Left ventricle myocardium superior (tissue), 1 donor: ENCODE data around the gene KIAA1614. TPM values are rescaled to one million over a fixed set of nuclear protein-coding genes. Genes with fewer than 3 reads are reported as not detected.

Experiments
- ATAC-seq: fragments of 200-7000 bp; cut with Tn5 transposase; one replicate; pipeline ENCODE4 v1.9.1; 2020; ENCODE audit warnings: mild to moderate bottlenecking, moderate library complexity
- DNase-seq: peaks from one replicate; pipeline ENCODE4 v3.0.0-alpha.2; 2020
- intact Hi-C: fragments of 100-400 bp; cut with micrococcal nuclease; formaldehyde crosslinking; loops from one replicate; pipeline ENCODE4 v1.11.0; 2022
- total RNA-seq: library from RNA; stranded (reverse); fragmentation: NEBNext Ultra II Directional; extraction: Animal tissue kit (Norgen Biotek cat#: 25700); gene quantifications from one replicate; pipeline ENCODE4 v1.2.1, GENCODE V29; 2021
- donor health status: DM: no; HTN: yes; CAD: no; lungs with severe emphysema.

Gene KIAA1614
- total RNA-seq, 1 donor from 2014 or later: 7.0 TPM

DNA sequence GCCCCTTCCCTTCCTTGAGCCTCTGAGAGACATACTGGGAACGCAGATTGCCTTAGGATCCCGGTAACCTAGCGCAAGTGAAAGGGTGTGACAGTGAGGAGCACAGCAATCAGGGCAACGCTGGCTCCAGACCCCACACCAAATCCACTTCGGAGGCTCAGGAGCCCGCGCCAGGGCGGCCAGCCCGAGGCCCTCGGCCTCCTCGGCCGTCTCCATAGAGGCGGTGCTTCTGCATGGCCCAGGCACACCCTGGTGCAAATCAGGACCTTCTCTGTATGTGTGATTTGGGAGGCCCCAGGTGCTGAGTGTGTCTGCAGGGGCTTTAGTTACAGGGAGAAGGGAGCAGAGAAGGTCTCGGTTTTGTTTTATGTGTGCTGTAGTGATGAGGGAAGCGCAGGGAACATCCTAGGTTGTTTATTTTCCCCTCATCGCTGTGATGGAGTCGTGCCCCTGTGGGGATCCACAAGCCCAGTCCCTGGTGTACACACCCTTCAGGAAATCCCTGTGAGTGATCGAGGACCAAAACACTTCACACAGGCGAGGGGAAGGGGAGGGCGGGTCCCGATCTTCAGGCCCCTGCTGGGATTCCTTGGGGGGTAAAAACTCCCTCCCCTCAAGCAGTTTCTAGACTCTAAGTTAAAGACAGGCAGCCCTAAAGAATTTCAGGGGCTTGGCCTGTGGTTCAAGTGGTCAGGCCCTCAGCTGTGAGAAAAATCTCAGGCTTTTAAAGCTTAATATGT is 9.4 kb downstream of the KIAA1614 start:
- ATAC-seq (no peak), DNase-seq (no peak)
- intact Hi-C loops: no loop called here

DNA sequence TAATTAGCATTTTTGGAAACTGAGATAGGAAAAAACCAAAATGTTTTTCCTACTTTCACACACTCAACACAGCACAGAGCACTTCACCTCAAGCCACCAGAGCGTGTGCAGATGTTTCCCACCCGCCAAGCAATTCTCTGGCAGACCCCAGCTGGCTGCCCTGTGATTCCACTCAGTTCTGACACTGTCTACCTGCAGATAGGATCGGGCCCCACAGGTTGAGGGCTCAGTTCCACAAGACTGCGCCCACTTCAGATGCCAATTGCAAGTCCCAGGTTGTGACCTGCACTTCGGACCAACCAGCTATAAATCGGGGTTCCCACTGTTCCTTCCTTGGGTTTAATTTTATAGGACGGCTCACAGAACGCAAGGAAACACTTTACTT is 9.9 kb downstream of the KIAA1614 start:
- DNase-seq (no peak), ATAC-seq (no peak)
- intact Hi-C loops: no loop called here

DNA sequence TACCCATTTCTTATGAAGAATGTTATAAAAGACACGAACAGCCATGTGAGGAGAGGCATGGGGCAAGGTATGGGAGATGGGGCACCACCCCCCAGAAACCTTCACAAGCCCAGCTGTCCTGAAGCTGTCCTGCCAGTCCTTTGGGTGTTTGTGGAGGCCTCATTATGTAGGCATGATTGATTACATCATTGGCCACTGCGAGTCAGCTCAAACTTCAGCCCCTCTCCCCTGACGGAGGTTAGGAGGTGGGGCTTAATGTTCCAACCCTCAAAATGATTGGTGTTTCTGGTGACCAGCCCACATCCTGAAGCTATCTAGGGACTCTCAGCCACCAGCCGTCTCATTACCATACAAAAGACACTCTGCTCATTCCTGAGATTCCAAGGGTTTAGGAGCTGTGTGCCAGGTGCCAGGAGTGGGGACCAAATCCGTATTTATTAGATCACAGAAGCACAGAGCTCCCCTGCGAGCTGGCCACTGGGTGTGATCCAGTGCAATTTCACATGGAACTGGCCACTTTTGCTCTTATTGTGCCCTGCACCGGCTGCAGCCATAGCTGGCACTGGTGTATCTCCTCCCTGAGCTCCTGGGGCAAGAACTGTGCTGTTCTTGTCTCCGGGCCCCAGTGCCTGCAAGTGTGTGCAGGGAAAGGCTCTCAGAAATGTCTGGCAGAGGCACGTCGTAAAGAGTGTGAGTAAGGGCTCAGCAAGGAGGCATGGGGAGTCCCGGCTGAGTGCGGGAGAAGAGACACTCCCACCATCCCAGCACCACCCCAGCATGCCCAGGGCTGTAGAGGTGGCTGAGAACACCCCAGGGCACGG is 10.5 kb downstream of the KIAA1614 start:
- DNase-seq: no peak
- no peak for ATAC-seq
- intact Hi-C loops: no loop called here

DNA sequence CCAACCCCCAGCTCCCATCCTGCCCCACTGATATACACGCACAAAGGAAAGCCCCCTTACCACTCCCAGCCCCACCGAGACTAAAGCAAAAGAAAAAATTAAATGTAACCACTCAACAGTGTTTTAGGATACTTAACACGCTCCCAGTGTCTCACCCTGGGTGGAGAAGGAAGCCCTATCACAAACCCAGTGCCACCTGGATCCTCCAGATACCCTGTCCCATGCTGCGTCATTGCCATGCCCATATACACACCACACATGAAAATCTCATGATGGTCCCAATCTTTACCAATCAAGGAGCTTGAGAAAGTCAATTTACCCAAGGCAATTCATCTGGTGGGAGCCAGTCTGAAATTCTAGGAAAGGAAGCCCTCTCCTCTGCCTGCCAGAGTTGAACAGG is 11.2 kb downstream of the KIAA1614 start:
- ATAC-seq (no peak), DNase-seq (no peak)
- intact Hi-C loops: no loop called here

DNA sequence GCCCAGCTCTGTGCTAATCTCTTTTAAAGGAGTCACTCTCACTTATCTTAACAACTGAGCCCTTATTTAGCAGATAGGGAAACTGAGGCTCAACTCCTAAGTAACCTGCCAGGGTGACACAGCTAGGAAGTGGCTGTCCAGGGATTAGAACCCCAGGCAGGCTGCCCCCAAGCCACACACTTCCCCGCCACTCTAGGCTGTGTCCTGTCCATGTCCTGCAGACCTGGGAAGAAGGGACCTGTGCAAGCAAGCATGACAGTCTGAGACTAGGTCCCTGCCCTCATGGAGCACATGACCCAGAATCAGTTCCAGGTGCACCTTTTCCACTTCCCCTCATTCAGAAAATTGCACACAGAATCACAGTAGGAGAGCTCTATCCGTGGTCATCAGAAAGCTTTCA is 12.2 kb downstream of the KIAA1614 start:
- DNase-seq (no peak), ATAC-seq (no peak)
- intact Hi-C loops: no loop called here

DNA sequence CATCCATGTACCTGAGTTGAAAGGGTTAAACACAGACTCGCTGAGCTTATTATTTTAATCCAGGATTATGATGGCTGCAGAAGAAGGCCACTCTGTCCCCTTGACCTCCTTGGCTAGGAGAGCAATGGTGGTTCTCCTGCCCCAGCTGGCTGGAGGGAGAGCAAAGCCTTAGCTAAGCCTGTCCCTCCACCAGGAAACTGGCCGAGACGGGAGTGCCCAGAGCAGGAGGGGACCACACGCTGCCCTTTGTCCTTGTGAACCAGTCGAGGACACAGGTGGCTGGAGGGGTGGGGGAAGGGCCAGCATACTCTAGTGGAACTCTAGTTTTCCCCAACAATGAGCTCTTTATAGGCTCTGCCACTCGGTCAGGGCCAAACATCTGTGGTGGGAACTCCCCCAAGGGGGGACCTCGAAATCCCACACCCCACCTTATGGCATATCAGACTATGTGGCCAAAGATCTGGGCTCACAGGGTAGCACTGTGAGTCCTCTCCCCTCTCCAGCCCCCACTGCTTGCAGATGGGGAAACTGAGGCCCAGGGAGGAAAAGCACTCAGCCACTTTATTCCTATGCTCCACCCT is 12.9 kb downstream of the KIAA1614 start:
- intact Hi-C loops: no loop called here
- ATAC-seq (peak; percentile 1), DNase-seq (no peak)

DNA sequence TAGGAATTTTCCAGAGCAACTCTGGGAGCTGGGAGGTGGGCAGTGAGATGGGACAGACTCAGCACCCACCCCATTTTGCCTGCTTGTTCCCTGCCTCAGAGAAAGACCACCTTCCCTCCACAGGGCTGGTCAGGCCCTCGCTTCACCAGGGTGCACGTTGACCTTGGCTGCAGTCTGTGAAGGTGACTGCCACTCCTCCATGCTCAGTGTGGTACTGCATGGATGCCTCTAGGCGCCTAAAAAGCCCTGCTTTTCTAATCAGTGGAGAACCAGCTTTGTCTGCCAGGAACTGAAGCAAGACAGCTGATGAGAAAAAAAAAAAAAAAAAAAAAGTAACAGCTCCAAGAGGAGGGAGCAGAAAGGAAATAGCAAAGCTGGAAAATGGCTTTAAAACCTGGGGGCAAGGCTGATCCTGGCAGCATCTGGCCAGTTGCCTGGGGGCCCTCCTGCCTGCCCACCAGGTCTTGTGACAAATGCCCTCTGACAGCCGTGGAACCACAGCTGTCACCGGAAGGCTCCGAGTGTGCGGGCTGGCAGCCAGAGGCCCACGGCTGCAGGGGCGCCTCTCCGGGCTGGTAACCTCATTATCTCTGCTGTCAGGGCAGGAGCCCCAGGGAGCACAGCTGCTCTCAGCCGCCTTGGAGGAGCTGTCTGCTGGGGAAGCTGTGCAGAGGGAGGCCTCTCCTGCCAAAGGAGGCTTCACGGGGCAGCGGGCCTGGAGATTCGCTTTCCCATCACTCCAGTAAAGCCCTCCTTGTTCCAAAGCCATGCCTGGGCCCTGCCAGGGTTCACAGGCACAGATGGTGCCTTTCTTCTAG is 13.7 kb downstream of the KIAA1614 start:
- intact Hi-C loops: no loop called here
- DNase-seq: peak; percentile 84
- peak; percentile 81 for ATAC-seq

DNA sequence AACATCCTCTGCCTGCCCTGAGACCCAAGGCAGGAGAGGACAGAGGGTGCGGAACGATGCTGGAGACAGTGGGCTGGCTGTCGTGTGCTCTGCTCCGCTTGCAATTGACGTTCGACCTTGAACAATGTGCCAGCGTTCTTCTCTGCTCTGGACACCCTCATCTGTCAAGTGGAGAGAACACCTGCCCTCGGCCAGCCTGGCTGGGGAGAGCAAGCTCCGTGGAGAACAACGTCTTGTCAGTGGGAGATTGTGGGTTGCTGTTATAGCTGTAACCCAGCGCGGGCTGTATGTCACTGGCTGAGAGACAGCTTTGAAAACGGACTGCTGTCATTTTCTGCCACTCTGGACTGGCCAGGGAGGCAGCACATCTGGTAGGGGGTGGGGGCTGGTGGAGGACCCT is 14.7 kb downstream of the KIAA1614 start:
- peak; percentile 83 for ATAC-seq
- peak; percentile 66 for DNase-seq
- intact Hi-C loops: no loop called here

DNA sequence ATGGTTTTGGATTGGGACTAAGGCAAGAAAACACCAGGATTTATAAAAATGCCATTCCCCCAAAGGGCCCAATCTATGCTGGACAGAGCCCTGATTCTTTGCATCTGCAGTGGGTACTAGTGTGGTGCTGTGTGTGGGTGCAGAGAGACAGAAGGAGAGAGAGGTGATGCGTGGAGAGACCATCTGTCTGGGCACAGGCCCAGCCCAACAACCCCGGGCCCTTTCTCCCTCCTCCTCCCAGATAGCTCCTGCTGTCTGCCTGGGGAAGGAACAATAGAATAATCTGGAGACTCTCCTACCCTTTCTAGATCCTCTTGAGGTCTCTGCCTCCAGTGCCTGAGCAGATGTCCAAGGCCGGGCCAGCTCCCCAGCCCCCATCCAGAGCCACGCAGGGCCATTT is 15.1 kb downstream of the KIAA1614 start:
- DNase-seq: no peak
- peak; percentile 18 for ATAC-seq
- intact Hi-C loops: no loop called here

DNA sequence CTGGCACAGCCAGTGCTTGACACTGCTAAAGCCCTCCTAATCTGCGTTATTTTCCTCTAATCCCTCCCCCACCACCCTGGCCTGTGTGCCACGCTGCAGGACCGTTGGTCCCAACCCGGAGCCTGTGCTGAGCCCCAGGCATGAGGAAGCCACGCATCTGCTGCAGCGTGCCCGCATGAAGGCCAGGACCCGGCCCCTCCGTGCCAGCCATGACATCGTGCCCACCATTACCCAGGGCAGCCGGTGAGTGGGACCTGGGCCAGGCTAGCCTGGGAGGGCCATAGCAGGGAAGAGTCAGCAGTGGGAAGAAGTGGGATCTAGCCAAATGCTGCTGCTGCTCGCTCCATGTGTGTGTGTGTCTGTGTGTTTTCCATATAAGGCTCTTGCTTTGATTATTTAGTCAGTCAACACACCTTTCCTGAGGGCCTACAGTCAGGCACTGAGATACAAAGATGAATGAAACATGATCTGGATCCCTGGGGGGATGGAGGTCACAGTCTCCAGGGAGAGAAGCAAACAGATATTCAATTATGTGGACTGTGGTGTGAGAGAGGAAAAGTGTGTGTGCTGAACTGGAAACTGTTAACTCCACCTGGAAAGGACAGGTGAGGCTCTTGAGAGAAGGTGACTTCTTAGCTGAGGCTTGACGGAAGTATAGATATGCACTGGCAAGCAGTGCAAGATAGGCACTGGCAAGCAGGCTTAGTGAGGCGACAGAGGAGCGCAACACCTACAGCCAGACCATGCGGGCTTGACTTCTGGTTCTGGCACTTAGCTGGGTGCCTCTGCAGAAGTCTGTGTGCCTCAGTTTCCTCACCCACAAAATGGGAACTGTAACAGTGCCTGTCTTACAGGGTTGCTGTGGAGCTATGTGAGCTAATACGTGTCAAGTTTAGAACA is 15.9 kb downstream of the KIAA1614 start:
- no peak for DNase-seq
- ATAC-seq: no peak
- intact Hi-C loops: no loop called here

DNA sequence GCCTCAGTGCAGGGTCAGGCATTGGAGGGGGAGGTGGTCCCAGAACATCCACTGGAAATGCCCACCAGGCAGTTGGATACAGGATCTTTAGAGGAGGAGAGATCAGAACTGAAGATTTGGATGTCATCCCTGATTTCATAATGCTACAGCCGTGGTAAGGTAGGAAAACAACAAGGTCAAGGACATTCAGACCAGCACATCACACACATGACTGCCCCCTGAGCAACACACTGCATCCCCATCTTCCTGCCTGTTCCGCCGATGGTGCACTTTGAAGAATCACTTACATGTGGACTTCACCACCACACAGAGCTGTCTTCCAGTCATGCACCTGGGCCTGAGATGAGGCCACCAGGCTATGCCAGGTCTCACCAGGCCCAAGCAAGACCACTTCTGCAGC is 16.7 kb downstream of the KIAA1614 start:
- DNase-seq: no peak
- ATAC-seq: no peak
- intact Hi-C loops: no loop called here

DNA sequence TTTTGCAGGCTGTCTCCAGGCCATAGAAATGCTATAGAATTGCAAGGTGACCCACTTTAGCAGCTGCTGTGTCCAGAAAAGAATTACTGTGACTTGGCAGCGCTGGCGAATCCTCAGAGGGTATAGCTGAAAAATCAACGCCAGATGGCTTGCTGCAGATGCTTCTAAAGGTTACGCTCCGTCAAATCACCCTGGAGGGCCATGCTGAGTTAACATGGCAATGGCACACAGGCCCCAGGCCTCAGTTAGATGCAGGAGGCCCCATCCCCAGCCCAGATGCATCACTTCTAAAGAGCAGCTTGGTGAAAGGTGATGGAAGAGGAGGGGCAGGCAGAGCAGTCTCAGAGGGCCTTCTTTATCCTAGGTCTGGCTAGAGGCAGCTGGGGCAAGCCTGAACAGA is 18.0 kb downstream of the KIAA1614 start:
- no peak for ATAC-seq
- no peak for DNase-seq
- intact Hi-C loops: no loop called here

DNA sequence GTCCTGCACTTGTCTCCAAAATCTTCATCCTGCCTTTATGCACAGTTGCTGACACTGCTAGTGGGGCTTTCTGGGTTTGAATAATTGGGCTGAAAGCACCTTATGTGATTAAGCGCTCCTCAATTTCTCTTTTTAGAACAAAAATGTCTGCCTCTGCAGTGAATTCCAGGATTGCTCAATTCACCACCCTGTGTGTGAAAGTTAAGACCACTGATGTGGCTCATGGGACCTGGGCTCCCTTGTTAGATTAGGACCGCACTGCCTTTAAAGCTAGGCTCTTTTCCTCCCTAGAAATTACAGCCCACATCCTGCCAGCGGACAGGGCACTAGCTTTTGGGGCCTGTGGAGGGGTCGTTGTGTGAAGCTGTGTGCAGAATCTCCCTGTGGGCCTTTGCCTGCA is 18.8 kb downstream of the KIAA1614 start:
- ATAC-seq (no peak), DNase-seq (no peak)
- intact Hi-C loops: no loop called here

DNA sequence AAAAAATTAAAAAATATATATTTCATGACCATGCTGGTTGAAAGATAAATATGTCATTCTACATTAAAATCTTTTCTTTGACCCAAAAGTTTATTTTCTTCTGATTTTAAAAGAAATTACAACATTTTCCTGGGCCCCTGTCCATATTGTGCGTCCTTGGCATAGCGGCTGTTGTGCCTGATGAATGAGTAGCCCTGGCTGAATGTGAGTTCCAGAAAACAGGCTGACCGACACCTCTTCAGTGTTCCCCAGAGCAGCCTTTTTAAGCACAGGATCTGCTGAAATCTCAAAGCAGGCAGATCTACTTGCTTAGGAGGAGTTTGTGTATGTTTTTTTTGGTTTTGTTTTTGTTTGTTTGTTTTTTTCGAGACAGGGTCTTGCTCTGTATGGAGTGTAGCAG is 19.7 kb downstream of the KIAA1614 start:
- DNase-seq: no peak
- intact Hi-C loops: no loop called here
- no peak for ATAC-seq

DNA sequence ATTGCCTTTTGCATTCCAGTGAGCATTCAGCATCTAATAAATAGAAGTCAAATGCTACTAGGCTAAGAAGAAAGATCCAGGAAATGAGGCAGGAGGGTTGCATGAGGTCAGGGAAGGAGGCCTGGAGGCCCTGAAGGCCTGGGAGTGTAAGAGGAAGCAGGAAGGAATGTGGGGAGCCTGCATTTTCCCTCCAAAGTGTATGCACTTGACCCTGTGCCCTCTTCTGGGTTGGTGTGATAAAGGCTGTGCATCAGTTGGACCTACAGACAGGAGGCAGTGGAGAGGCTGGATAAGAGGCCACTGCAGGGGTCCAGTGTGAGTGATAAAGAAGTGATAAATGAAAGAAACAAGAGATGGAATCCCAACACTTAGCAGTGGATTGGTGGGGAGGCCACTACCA is 20.4 kb downstream of the KIAA1614 start:
- no peak for DNase-seq
- intact Hi-C loops: no loop called here
- no peak for ATAC-seq

DNA sequence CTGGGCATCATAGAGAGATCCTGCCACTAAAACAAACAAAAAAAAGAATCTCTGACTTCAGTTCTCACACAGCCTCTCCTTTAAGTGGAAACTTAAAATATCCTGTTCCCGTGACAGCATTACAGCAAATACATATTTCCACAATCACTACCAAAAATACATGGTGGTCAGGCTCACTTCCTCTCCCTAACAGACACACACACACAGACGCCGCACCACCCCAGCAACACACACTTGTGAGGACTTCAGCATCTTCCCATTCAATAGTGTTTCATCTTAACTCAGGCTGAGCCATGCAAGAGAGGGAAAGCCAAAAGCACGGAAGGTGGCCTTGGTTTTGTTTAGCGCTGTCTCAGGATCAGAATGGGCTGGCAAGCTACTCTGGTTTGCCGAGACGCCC is 21.9 kb downstream of the KIAA1614 start:
- no peak for DNase-seq
- intact Hi-C loops: no loop called here
- no peak for ATAC-seq

DNA sequence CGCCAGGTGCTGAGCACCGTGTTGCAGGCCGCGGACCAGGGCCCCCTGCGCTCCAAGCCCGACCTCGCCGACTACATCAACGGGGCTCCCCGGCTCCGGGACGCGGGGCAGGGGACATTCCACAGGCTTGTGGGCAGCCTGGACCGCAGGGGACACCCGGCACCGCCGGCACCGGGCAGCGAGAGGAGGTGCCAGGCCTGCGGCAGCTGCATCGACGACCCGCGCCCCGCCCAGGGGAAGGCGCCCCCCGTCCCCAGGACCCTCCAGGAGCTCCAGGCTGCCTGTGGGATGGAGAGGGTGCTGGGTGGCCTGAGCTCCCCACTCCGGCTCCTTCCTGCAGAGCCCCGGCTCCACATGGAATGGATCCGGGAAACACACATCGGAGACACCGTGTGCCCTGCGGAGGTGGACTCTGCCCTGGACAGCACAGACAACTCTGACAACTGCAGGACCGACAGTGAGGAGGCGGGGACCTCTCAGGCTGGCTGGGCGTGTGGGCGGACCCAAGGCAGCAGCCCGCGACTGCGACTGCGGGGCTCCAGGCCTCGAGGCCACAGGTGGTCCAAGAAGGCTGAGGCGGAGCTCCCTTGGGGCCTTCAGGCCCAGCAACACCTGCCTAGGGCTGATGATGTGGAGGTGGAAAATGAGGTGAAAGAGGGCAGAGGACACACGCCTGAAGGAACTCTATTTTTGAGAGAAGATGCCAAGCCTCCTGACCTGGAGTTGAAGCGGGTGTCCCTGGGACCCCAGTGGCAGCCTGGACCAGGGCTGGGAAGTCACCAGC is 22.8 kb downstream of the KIAA1614 start:
- intact Hi-C loops: no loop called here
- ATAC-seq (no peak), DNase-seq (no peak)
